SIG-M5 (cell line): Measurements from ENCODE around the gene BFSP2.
"Not testable (repeated sequence)": the region's sequence is repeated elsewhere in the genome, so short reads cannot be mapped to it uniquely, and the experiment has no call there.

Experiments
- DNase-seq: peaks from one replicate; lab custom pipeline; 2025; lab: John Stamatoyannopoulos, UW

Gene BFSP2

DNA sequence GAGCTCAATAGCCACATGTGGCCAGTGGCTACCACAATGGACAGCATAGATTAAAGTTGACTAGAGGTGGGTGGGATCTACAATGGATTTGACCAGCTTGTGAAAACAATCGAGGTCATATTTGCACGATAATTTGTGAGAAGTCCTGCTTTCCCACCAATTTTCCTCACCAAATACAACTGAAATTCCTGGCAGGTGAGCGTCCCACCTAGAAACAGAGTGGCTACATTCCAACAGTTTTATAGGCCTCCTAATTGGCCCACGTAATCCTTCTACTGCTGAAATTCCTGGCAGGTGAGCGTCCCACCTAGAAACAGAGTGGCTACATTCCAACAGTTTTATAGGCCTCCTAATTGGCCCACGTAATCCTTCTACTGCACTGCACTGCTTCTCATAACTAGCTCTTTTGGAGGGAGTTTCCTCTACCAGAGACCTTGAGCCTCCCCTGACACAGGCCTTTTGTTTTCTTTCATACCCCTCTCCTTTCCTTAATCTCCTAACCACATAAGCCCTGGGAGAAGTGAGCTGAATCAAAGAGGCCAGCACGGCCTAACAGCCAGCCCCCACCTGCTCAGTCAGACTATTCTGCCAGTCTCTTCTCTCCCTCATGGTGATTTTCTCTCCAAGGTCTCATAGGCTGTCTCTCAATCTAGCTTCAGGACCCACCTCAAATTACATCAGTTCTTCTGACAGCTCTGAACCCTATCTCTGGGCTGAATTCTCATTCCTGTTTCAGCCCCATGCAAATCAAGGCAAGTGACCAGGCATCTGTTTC, 80.2 kb downstream of the BFSP2 start:
- DNase-seq, result no peak

DNA sequence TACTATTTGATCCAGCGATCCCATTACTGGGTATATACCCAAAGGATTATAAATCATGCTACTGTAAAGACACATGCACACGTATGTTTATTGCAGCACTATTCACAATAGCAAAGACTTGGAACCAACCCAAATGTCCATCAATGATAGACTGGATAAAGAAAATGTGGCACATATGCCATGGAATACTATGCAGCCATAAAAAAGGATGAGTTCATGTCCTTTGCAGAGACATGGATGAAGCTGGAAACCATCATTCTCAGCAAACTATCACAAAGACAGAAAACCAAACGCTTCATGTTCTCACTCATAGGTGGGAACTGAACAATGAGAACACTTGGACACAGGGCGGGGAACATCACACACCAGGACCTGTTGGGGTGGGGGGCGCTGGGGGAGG, 82.6 kb downstream of the BFSP2 start:
- not testable (repeated sequence) for DNase-seq

DNA sequence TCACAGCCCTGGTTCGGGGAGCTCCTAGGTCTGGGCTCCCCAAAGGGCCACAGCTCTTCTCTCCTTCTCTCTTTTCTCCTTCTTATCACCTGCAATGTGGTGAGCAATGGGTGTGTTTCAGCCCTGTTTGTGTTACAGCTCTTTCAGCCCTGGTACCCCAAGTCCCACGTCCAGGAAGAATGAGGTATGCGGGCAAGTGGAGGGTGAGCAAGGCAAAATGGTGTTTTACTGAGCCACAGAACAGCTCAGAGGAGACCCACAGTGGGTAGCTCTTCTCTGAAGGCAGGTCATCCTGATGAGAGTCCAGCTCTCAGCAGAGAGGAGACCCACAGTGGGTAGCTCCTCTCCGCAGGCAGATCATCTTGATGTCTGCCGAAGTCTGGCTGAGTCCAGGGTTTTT, 86.8 kb downstream of the BFSP2 start:
- no peak for DNase-seq

DNA sequence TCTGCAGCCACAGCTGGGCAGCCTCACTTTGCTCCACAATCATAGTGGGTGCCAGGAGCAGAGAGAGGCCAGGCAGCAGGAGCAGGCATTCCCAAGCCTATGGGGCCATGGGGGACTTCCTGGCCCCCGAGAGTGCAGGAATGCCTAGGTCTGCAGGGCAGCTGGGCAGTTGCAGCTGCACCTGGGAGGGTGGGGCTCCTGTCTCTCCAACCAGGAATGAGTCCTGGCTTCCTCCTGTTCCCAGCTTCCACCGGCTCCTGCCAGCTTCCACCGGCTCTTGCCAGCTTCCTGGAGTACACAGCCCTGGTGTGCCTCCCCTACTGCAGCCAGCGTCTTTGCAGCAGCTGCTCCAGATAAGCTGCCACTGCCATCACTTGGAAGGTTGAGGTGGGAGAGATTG, 87.3 kb downstream of the BFSP2 start:
- DNase-seq, result no peak

DNA sequence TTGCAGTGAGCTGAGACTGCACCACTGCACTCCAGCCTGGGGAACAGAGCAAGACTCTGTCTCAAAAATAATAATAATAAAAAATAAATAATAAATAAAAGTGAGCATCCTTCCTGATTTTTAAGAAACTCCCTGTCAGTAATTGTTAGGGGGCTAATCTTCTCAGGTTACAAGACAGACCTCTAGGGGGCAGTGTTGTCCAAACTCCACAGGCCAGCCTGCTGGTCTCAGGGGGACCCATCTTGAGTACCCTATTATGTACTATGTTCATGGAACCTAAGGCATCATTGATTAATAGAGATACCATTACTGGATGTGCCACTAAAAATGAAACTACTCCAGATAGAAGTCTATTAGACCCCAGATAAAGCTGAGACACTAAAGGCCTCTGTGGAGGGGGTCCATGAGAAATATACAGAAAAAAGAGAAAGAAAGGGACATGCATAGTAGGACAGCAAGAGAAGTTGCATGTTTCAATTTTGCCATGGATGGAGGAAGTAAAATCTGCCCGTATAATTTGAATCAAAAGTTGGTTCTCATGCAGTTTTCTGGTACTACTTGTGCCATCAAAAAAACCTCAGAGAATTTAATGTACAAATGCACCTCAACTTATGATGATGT, 88.2 kb downstream of the BFSP2 start:
- no peak for DNase-seq

DNA sequence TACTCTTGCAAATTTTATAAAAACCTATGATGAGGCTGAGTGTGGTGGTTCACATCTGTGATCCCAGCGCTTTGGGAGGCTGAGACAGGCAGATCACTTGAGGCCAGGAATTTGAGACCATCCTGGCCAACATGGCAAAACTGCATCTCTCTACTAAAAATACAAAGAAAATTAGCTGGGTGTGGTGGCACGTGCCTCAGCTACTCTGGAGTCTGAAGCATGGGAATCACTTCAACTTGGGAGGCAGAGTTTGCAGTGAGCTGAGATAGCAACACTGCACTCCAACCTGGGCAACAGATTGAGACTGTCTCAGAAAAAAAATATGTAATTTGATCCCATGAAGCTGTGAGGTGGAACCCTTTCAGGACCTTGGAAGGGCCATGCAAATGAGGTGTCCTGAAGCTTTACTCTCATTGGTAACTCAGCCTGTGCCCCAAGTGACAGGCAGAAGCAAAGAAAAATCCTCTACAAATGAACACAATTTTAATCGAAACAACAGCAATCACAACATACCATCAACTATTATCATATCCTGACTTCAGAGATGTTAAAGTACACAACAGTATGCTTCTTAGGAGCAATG, 89.0 kb downstream of the BFSP2 start:
- no peak for DNase-seq

DNA sequence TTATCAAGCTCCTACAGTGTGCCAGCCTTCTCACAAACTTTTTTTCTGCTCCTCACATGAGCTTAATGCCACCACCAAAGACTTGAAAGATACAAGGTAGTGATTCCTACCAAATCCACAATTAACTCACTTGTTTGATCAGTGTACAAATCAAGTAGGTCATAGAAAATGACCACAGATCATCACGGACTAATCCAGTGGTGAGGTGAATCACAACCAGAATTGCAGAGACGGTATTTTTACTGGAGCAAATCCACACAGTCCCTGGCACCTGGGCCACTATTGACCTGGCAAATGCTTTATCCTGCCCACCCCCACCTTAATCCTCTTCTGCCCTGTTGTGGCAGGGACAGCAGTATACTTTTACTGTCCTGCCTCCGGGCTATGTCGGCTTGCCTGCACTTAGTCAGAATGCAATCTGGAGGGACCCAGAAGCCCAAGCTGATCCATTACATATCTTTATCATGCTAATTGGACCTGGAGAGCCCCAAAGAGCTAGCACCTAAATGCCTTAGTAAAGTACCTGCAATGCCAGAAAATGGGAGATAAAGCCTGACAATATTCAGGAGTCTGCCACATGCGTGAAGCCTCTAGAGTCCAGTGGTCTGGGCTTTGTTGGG, 89.7 kb downstream of the BFSP2 start:
- no peak for DNase-seq

DNA sequence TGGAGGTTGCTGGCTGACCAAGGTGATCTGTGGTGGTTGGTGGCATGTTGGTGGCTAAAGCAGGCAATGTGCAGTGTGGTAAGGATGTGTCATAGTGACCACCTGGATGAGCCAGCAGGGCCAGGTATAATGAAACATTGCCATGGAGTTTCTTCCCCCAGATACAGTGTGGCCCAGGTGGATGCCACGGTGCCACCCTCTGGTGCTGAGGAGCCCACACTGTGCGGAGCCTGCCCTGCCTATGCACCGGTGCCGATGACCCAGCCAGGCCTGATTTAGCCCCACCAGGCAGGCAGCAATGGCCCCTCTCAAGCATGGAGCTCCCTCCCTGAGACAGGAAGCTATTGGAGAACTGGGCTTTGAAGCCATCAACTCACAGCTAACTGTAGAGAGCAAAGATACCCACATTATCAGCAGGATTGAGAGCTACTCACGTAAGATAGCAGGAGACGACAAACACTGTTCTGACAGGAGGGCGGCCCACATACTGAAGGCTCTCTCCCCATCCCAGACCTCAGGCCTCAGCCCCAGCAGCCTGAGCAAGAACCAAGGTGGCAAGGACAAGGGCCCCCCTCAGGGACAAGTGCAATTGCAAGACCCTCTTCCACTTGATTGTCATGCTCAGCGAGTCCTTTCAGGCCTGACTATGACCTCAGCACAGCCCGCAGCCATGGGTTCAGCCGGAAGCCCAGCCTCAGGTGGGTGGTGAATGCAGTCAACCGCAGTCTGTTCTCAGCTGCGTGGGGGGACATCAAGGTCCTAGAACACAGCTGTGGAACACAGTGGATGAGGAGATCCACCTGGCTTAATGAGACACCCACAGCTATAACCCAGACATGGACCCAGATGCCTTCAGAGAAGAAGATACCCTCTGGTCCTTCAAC, 90.9 kb downstream of the BFSP2 start:
- no peak for DNase-seq

DNA sequence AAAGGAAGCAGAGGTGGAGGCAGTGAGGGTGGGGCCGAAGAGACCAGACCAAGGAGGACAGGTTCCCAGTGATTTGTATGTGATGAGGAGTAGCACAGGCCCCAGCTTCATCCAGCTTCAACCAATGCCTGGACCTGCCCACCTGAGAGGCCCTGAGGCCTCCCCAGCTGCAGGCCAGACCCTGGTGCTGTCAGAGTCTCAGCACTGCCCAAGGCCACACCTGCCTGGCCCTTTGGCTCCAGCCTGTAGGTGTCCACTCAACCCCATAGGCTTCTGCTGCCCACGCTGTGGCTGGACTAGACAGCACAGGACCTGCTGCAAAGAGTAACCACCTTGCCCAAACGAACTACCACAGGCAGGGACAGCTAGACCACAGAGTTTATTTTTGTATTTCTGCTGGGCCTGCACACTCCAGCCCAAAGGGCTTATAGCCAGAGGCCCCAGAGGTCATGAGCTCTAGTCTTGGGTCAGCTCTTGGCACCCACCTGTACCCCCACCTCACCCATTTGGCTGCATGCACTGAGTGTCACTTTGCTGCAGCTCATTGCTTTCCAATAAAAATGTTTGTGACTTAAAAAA, 91.7 kb downstream of the BFSP2 start:
- DNase-seq, result no peak

DNA sequence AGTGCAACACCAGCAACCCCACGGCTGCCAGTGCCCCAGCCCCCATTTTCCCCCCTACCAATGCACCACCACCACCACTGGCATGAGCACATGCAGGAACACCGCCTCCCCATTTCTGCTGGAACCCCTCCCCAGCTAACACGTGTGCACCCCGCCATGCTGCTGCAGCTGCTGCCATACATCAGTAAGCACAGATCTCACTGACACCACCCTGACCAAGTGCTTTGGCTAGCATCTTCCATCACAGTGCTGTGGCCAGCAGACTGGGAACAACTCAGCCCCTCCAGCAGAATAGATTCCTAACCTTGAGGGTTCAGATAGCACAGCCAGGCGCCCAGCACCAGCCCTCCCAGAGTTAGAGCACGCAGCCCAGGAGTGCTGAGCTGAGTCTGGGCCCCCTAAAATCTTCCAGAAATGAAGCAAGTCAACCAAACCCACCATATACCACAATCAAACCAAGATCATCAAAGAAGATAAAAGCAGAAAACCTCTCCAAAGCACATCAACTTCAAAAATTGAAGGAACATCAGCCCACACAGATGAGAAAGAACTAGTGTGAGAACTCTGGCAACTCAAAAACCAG, 92.4 kb downstream of the BFSP2 start:
- no peak for DNase-seq

DNA sequence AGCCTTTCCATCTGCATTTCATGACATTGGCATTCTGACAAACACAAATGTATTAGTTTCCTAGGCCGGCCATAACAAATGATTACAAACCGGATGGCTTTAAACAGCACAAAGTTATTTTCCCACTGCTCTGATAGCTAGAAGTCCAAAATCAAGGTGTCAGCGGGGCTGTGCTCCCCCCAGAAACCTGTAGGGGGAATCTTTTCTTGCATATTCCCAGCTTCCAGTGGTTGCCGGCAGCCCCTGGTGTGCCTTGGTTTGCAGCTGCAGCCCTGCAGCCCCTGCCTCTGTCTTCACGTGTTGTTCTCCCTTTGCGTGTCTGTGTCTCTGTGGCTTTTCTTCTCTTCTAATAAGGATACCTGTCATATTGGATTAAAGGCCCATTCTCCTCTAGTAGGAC, 94.6 kb downstream of the BFSP2 start:
- no peak for DNase-seq

DNA sequence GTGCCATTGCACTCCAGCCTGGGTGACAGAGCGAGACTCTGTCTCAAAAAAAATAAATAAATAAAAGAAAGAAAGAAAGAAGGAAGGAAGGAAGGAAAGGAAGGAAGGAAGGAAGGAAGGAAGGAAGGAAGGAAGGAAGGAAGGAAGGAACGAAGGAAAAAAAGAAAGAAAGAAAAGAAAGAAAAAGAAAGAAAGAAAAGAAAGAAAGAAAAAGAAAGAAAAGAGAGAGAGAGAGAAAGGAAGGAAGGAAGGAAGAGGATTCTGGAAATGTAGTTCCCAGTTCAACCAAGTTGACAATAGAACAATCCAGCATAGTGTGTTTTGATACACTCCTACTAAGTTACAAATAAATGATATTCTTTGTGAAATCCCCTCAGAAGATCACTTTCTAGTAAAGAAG, 102.7 kb downstream of the BFSP2 start:
- DNase-seq, result not testable (repeated sequence)

DNA sequence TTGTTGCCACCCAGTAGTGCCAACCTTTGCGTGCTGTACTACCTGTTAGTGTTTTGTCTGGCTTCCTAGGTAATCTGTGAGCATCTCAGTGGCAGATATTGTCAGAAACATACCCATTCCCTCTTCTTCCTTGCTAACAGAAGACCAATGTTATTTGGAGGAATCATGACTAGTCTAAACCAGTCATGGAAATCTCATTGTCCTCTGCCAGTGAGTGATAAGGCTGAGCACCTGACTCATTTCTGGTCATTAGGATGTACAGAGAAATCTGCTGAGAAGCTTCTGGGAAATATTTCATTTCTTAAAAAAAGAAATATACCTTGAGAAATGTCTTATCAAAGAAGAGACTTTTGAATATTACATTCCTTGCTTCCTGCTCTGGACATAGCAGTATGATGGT, 103.6 kb downstream of the BFSP2 start:
- DNase-seq, result no peak

DNA sequence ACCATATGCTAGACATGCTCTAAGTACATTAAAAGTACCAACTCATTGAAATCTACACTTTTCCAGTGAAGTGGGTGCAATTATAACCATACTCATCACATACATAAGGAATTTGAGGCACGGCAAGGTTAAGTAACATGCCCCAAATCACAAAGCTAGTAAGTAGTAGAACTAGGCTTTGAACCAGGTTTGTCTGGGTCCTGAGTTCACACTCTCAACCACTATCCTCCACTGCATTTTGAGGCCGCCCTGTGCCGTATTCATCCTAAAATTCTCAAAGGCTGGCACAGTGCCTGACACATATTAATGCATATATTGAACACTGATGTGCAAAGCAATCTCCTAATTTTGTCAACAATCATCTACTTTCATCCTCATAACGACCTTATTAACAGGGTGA, 104.9 kb downstream of the BFSP2 start:
- DNase-seq, result no peak

DNA sequence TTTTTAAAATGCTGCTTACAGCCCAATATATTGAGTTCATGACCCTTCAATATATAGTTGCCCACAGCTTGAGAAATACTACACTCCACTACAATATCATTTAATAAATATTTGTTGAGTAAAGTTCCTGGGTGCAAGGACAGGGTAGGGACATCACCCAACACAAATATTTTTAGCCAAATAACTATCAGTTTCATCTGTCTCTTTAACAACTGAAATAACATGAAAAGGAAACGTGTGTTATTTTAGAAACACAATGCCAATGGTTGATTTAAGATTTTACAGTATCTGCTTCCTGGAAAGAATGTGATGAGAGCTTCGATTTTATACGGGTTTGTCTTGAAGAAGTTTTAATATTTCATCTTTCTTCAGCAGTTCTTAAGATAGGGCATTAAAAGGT, 106.0 kb downstream of the BFSP2 start:
- no peak for DNase-seq

DNA sequence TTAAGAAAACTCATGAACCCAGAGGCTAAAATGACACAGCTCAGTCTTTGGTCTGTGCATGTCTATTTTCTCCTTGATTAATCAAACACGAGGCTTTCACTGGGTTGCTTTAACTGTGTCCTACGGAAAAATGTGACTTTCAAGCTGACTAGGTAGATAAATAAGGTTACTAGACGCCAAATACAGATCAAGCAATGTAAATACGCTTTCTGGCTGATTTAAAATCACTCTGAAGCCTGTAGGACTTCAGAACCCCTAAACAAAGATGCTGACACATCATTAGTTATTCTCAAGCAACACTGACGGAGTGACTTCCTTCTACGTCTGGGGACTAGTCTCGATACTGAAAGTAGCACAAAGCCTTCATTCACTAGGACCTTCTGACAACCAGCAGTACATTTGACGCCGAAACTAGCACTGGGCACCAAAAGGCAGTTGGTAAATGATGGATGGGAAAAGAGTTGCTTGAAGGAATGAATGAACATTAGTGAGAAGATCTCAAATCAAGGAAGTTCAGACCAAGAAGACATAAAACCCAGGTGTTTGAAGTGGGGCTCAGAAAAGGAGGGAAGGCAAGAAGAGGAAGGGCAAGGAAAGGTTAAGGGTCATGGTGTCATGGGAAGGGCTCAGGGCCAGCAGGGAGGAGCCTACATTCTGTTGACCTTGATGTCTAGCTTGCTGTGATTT, 106.5 kb downstream of the BFSP2 start:
- DNase-seq, result no peak

DNA sequence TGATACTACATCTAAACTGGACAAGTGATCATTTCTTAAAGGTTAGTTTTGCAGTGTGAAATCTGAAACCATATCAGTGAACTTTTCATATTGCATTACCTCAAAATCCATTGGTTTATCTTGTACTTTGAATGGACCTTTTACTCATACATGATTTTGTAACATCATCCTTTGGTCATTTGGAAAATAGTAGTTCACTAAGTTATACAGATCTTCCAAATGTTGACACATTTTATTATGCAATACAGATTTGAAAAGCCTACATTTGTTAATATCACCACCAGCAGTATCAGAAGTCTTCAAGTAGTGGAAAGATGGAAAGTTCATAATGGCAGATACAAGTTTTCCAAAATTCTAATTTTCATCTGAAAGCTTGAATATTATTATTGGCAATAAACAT, 109.6 kb downstream of the BFSP2 start:
- no peak for DNase-seq

DNA sequence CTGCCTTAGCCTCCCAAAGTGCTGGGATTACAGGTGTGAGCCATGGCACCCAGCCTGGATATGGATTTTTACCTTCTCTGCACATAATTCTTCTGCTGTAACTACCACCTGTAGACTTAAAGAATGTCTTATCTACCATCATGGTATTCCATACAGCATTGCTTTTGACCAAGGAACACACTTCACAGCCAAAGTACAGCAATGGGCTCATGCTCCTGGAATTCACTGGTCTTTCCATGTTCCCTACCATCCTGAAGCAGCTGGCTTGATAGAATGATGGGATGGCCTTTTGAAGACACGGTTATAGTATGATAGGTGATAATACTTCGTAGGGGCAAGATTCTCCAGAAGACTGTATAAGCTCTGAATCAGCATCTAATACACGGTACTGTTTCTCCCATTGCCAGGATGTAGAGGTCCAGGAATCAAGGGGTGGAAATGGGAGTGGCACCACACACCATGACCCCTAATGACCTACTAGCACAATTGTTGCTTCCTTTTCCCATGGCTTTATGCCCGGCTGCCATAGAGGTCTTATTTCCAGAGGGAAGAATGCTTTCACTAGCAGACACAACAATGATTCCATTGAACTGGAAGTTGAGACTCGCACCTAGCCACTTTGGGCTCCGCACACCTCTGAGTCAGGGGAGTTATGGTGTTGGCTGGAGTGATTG, 112.7 kb downstream of the BFSP2 start:
- DNase-seq, result no peak

DNA sequence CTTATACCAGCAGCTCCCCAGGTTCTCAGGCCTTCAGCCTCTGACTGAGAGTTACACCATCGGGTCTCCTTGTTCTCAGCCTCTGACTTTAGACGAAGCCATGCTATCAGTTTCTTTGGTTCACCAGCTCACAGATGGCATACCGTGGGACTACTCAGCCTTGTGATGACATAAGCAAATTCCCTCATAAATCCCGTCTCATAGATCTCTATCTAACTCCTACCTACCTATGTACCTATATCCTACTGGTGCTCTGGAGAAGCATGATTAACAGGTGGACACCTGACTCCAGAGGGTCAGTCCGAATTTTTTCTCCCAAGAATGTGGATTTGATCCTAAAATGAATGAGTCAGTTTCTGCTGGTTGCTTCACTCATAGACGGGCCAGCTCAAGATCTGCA, 114.6 kb downstream of the BFSP2 start:
- DNase-seq, result no peak

DNA sequence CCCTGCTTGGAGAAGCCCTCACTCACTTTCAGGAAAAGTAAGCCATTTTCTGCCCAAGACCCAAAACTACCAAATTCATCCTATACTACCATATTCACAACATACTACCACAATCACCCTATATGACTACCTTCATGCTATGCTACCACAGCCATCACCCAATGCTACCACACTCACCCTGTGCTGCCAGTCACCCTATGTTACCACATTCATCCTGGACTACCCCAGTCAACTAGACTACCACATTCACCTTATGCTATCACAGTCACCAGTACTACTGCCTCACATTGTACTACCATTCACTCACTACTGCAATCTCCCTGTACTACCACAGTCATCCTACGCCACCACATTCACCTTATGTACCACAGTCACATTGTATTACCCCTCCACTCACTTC, 115.3 kb downstream of the BFSP2 start:
- DNase-seq, result no peak
